CD14-positive monocyte (primary cell): ENCODE data around the gene PEX11A. TPM values are rescaled to one million over a fixed set of nuclear protein-coding genes. Genes with fewer than 3 reads are reported as not detected.

Experiments used
- DNase-seq, 3 donors: peaks; one replicate each; pipeline ENCODE4 v3.0.0-alpha.2; 2011 to 2022
- H2AFZ ChIP-seq: 2 replicates; pipeline ENCODE4 v1.6.0; 2012; ENCODE audit warnings: mild to moderate bottlenecking, low read depth, low read length, inconsistent platforms; ENCODE audit not compliant: insufficient read depth, poor library complexity, severe bottlenecking
- H3K27ac ChIP-seq, 2 donors: 1 replicate in 1 of 2; 2 replicates in 1 of 2; pipeline ENCODE4 v1.5.1; 2012 to 2013; ENCODE audit warnings: low read length in 2 of 2, control low read depth in 1 of 2, inconsistent platforms in 1 of 2, low read depth in 1 of 2, mild to moderate bottlenecking in 1 of 2
- H3K27me3 ChIP-seq, 2 donors: one replicate each; pipeline versions ENCODE4 v1.6.0 to v1.6.1; 2011 to 2013; ENCODE audit warnings: low read length in 2 of 2; ENCODE audit not compliant: control insufficient read depth in 2 of 2, insufficient read depth in 2 of 2
- H3K36me3 ChIP-seq, 2 donors: replicated peaks in 1 of 2; 1 replicate in 1 of 2; 2 replicates in 1 of 2; pipeline versions ENCODE4 v1.5.1 to v1.6.1; 2012 to 2013; ENCODE audit warnings: low read length in 2 of 2, control low read depth in 1 of 2, inconsistent platforms in 1 of 2, mild to moderate bottlenecking in 1 of 2; ENCODE audit not compliant: insufficient read depth in 2 of 2, control insufficient read depth in 1 of 2
- H3K4me1 ChIP-seq, 2 donors: 1 replicate in 1 of 2; 2 replicates in 1 of 2; pipeline versions ENCODE4 v1.5.1 to v1.6.1; 2012 to 2013; ENCODE audit warnings: low read length in 2 of 2, control low read depth in 1 of 2, inconsistent platforms in 1 of 2, mild to moderate bottlenecking in 1 of 2, moderate library complexity in 1 of 2; ENCODE audit not compliant: insufficient read depth in 2 of 2, control insufficient read depth in 1 of 2
- H3K4me2 ChIP-seq: replicated peaks from 2 replicates; pipeline ENCODE3; 2012; ENCODE audit warnings: low read length, moderate library complexity, mild to moderate bottlenecking; ENCODE audit not compliant: poor library complexity, severe bottlenecking; ENCODE audit errors: extremely low read depth
- H3K4me3 ChIP-seq, 3 experiments: fragments of 200-600 bp in 1 of 3; sonication (generic) in 1 of 3; replicated peaks in 1 of 3; 1 replicate in 2 of 3; 2 replicates in 1 of 3; pipeline ENCODE4 v1.5.1; 2011 to 2013; ENCODE audit warnings: low read length in 3 of 3, mild to moderate bottlenecking in 3 of 3, control low read depth in 2 of 3, low read depth in 2 of 3, inconsistent platforms in 1 of 3, moderate library complexity in 1 of 3
- H3K79me2 ChIP-seq: 2 replicates; pipeline ENCODE4 v1.6.0; 2012; ENCODE audit warnings: mild to moderate bottlenecking, control low read depth, inconsistent platforms, low read length, moderate library complexity; ENCODE audit not compliant: insufficient read depth
- H3K9ac ChIP-seq: 2 replicates; pipeline ENCODE4 v1.6.0; 2017; ENCODE audit warnings: low read length, mild to moderate bottlenecking; ENCODE audit not compliant: insufficient read depth, poor library complexity, severe bottlenecking
- H3K9me3 ChIP-seq, 2 donors: replicated peaks in 1 of 2; 1 replicate in 1 of 2; 2 replicates in 1 of 2; pipeline versions ENCODE4 v1.5.1 to v1.6.1; 2012 to 2013; ENCODE audit warnings: low read length in 2 of 2, control low read depth in 1 of 2; ENCODE audit not compliant: control insufficient read depth in 1 of 2, insufficient read depth in 1 of 2
- H4K20me1 ChIP-seq: 2 replicates; pipeline ENCODE4 v1.6.0; 2012; ENCODE audit warnings: mild to moderate bottlenecking, low read length, control low read depth, moderate library complexity; ENCODE audit not compliant: insufficient read depth
- H3K27ac Mint-ChIP-seq, 7 donors: one replicate each; pipeline ENCODE4 v1.8.0; 2020; ENCODE audit warnings: mild to moderate bottlenecking in 7 of 7, mixed read lengths in 7 of 7, moderate library complexity in 6 of 7, inconsistent platforms in 2 of 7
- H3K27me3 Mint-ChIP-seq, 3 donors: one replicate each; pipeline ENCODE4 v1.8.0; 2021 to 2022; ENCODE audit warnings: low read depth in 3 of 3, mild to moderate bottlenecking in 3 of 3, mixed read lengths in 3 of 3, moderate library complexity in 3 of 3, inconsistent platforms in 1 of 3
- H3K36me3 Mint-ChIP-seq, 2 donors: one replicate each; pipeline ENCODE4 v1.8.0; 2020; ENCODE audit warnings: mixed read lengths in 2 of 2, inconsistent platforms in 1 of 2, mild to moderate bottlenecking in 1 of 2
- H3K4me1 Mint-ChIP-seq: one replicate; pipeline ENCODE4 v1.8.0; 2020; ENCODE audit warnings: mild to moderate bottlenecking, mixed read lengths
- H3K4me3 Mint-ChIP-seq, 2 donors: one replicate each; pipeline ENCODE4 v1.8.0; 2020; ENCODE audit warnings: mild to moderate bottlenecking in 2 of 2, mixed read lengths in 2 of 2, moderate library complexity in 1 of 2
- H3K9me3 Mint-ChIP-seq, 7 donors: one replicate each; pipeline ENCODE4 v1.8.0; 2020 to 2022; ENCODE audit warnings: mixed read lengths in 7 of 7, mild to moderate bottlenecking in 6 of 7, moderate library complexity in 6 of 7, inconsistent platforms in 2 of 7
- WGBS: methylation state at CpG from one replicate; pipeline ENCODE4 v1.1.5; 2013; ENCODE audit warnings: missing lambda C conversion rate; ENCODE audit not compliant: insufficient coverage; 5-methylcytosine and 5-hydroxymethylcytosine counted together
- intact Hi-C, 2 donors: fragments of 100-400 bp; cut with micrococcal nuclease; formaldehyde crosslinking; loops; one replicate each; pipeline versions ENCODE4 v1.15.0 to v1.15.1; 2023
- polyA plus RNA-seq, 3 donors: library from polyadenylated mRNA; depleted of rRNA in 1 of 3; unstranded in 2 of 3; stranded (reverse) in 1 of 3; fragments of 300-500 nt in 2 of 3; fragments of >200 nt in 1 of 3; fragmentation: Illumina TruSeq in 2 of 3; gene quantifications; 1 replicate in 2 of 3; 2 replicates in 1 of 3; pipeline ENCODE4 v1.2.3, GENCODE V29; 2012 to 2021
- TF ChIP-seq, protein P1 (sequence below): fragments of 200-600 bp; IDR thresholded peaks from one replicate; pipeline ENCODE4 v1.8.0; 2022; ENCODE audit warnings: antibody characterized with exemption, mild to moderate bottlenecking

Gene PEX11A
- polyA plus RNA-seq, 3 donors, result 0.72 to 0.84 (median 0.75) TPM

DNA sequence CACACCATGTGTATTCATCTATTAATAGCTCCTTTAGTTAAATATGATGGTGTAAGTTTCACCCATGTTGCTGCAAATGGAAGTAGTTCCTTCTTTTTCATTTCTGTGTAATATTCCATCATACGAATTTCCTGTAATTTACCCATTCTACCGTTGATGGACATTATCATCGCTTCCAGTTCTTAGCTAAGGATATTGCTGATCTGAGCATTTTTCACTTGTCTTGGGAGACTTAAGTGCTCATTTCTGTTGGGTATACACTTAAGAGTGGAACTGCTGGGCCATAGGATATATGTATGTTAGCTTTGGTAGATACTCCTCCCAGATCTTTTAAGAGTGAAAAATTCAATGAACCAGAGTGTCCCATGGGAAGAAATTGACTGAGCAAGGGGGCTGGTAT, 22.4 kb downstream of the PEX11A start:
- H3K27me3 ChIP-seq, result peaks cover 5 to 17% of the 10 kb centered on the region in 2 donors
- H3K36me3 ChIP-seq, result no peaks in the 10 kb centered on the region
- H3K9me3 ChIP-seq, result no peaks in the 10 kb centered on the region
- WGBS, result no CpG with 5 or more reads among the region's 3 CpGs
- TF ChIP-seq, protein P1, sequence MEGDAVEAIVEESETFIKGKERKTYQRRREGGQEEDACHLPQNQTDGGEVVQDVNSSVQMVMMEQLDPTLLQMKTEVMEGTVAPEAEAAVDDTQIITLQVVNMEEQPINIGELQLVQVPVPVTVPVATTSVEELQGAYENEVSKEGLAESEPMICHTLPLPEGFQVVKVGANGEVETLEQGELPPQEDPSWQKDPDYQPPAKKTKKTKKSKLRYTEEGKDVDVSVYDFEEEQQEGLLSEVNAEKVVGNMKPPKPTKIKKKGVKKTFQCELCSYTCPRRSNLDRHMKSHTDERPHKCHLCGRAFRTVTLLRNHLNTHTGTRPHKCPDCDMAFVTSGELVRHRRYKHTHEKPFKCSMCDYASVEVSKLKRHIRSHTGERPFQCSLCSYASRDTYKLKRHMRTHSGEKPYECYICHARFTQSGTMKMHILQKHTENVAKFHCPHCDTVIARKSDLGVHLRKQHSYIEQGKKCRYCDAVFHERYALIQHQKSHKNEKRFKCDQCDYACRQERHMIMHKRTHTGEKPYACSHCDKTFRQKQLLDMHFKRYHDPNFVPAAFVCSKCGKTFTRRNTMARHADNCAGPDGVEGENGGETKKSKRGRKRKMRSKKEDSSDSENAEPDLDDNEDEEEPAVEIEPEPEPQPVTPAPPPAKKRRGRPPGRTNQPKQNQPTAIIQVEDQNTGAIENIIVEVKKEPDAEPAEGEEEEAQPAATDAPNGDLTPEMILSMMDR, result no peak
- no peak overlapping the region for H3K4me2 ChIP-seq
- no peak for DNase-seq
- H3K4me3 Mint-ChIP-seq, result no peak overlapping the region
- no peaks in the 10 kb centered on the region for H4K20me1 ChIP-seq
- H3K4me3 ChIP-seq, result no peak overlapping the region
- H3K27ac Mint-ChIP-seq, result no peak overlapping the region
- no peak overlapping the region for H3K27ac ChIP-seq
- peaks cover 6% of the 10 kb centered on the region in 2 donors for H3K4me1 ChIP-seq
- H3K4me1 Mint-ChIP-seq, result peaks cover 4% of the 10 kb centered on the region
- peaks cover 0 to 3% of the 10 kb centered on the region in 2 donors for H3K36me3 Mint-ChIP-seq
- H3K9ac ChIP-seq, result no peak overlapping the region
- intact Hi-C loops, result no loop called here
- H2AFZ ChIP-seq, result no peak overlapping the region
- H3K79me2 ChIP-seq, result no peaks in the 10 kb centered on the region
- H3K9me3 Mint-ChIP-seq, result peaks cover 0 to 6% (median 0%) of the 10 kb centered on the region in 7 donors
- H3K27me3 Mint-ChIP-seq, result peaks cover 12 to 20% (median 18%) of the 10 kb centered on the region in 3 donors

DNA sequence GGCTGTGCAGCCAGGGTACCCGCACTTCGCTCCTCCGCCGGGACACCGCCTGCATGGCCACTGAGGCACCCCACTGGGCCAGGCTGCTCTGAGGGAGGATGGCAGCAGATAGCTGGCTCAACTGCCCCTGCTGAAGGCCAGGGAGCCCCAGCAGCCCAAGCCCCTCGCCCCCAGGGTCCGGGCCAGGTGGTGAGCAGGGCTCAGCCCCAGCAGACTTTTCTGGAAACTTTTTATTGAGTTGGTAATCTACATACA, 22.9 kb downstream of the PEX11A start:
- Histone ChIP-seq H3K9me3 (no peaks in the 10 kb centered on the region), H3K4me2 (no peak overlapping the region), H2AFZ (no peak overlapping the region), H4K20me1 (no peaks in the 10 kb centered on the region), H3K9ac (no peak overlapping the region), H3K36me3 (no peaks in the 10 kb centered on the region), H3K27me3 (peaks cover 5 to 17% of the 10 kb centered on the region in 2 donors), H3K4me3 (no peak overlapping the region), H3K27ac (no peak overlapping the region), H3K4me1 (peaks cover 6% of the 10 kb centered on the region in 2 donors), H3K79me2 (no peaks in the 10 kb centered on the region)
- Mint-ChIP-seq H3K4me3 (no peak overlapping the region), H3K9me3 (peaks cover 0 to 6% (median 0%) of the 10 kb centered on the region in 7 donors), H3K36me3 (peaks cover 0 to 3% of the 10 kb centered on the region in 2 donors), H3K4me1 (peaks cover 8% of the 10 kb centered on the region), H3K27me3 (peaks cover 12 to 22% (median 18%) of the 10 kb centered on the region in 3 donors), H3K27ac (no peak overlapping the region)
- intact Hi-C loops, result no loop called here
- 100% methylated on average over 3 of the region's 7 CpGs for WGBS
- TF ChIP-seq, protein P1, result no peak
- DNase-seq, result no peak
